BE2C (cell line): ENCODE data around the gene COQ8A.
"Not testable (repeated sequence)": the region's sequence is repeated elsewhere in the genome, so short reads cannot be mapped to it uniquely, and the experiment has no call there.

Experiments
- DNase-seq: peaks from one replicate; pipeline ENCODE4 v3.0.0-alpha.2; 2020
- H3K27me3 ChIP-seq: fragments of 250-450 bp; sonication (Bioruptor Pico); 2 replicates; pipeline ENCODE4 v1.5.1; 2020; ENCODE audit warnings: mild to moderate bottlenecking
- H3K36me3 ChIP-seq: fragments of 250-450 bp; sonication (Bioruptor Pico); 2 replicates; pipeline ENCODE4 v1.5.1; 2020; ENCODE audit warnings: mild to moderate bottlenecking
- H3K4me1 ChIP-seq: fragments of 250-450 bp; sonication (Bioruptor Pico); 2 replicates; pipeline ENCODE4 v1.5.1; 2020
- H3K4me3 ChIP-seq: 2 replicates; pipeline ENCODE4 v1.5.1; 2011; ENCODE audit warnings: low read depth, low read length
- H3K9me3 ChIP-seq: fragments of 250-450 bp; sonication (Bioruptor Pico); 2 replicates; pipeline ENCODE4 v1.5.1; 2020
- CTCF ChIP-seq: IDR thresholded peaks from 2 replicates; pipeline ENCODE4 v1.5.1; 2012; ENCODE audit warnings: mild to moderate bottlenecking, low read depth, low read length

COQ8A gene

GRCh38 chr1:226916497-226916896 is 23.6 kb upstream of the COQ8A start:
- Histone ChIP-seq H3K36me3 (no peaks in the 10 kb centered on the region), H3K27me3 (no peaks in the 10 kb centered on the region), H3K4me3 (no peak overlapping the region), H3K4me1 (no peaks in the 10 kb centered on the region), H3K9me3 (no peaks in the 10 kb centered on the region)
- TF ChIP-seq CTCF, result no peak
- no peak for DNase-seq

GRCh38 chr1:226919587-226919986 is 20.5 kb upstream of the COQ8A start:
- H3K9me3 ChIP-seq, result no peaks in the 10 kb centered on the region
- H3K36me3 ChIP-seq, result no peaks in the 10 kb centered on the region
- no peak overlapping the region for H3K4me3 ChIP-seq
- DNase-seq, result no peak
- no peaks in the 10 kb centered on the region for H3K4me1 ChIP-seq
- H3K27me3 ChIP-seq, result no peaks in the 10 kb centered on the region
- TF ChIP-seq CTCF, result no peak

- DNase-seq, result no peak
- H3K27me3 ChIP-seq, result no peaks in the 10 kb centered on the region
- no peak for TF ChIP-seq CTCF
- H3K4me1 ChIP-seq, result no peaks in the 10 kb centered on the region
- H3K9me3 ChIP-seq, result no peaks in the 10 kb centered on the region
- H3K4me3 ChIP-seq, result no peak overlapping the region
- H3K36me3 ChIP-seq, result no peaks in the 10 kb centered on the region
Observed at GRCh38 chr1:226919995-226920394, 20.1 kb upstream of the COQ8A start.

GRCh38 chr1:226920446-226920894 is 19.6 kb upstream of the COQ8A start:
- DNase-seq, result no peak
- Histone ChIP-seq H3K4me1 (no peaks in the 10 kb centered on the region), H3K4me3 (no peak overlapping the region), H3K36me3 (no peaks in the 10 kb centered on the region), H3K9me3 (no peaks in the 10 kb centered on the region), H3K27me3 (no peaks in the 10 kb centered on the region)
- no peak for TF ChIP-seq CTCF

GRCh38 chr1:226921504-226921903 is 18.6 kb upstream of the COQ8A start:
- TF ChIP-seq CTCF, result no peak

GRCh38 chr1:226929260-226930111 is 10.6 kb upstream of the COQ8A start:
- not testable (repeated sequence) for H3K27me3 ChIP-seq, DNase-seq, H3K36me3 ChIP-seq, H3K4me3 ChIP-seq, H3K9me3 ChIP-seq, H3K4me1 ChIP-seq

More at GRCh38 chr1:226921504-226921903, 18.6 kb upstream of the COQ8A start:
- no peaks in the 10 kb centered on the region for H3K4me1 ChIP-seq
- no peak for DNase-seq
- H3K27me3 ChIP-seq, result no peaks in the 10 kb centered on the region
- no peaks in the 10 kb centered on the region for H3K9me3 ChIP-seq
- H3K4me3 ChIP-seq, result no peak overlapping the region
- H3K36me3 ChIP-seq, result no peaks in the 10 kb centered on the region
